Progenitor cell of endocrine pancreas (in vitro differentiated cells): ENCODE results near the gene TAF1A. TPM values are rescaled to one million over a fixed set of nuclear protein-coding genes. Genes with fewer than 3 reads are reported as not detected.
"Not testable (repeated sequence)": the region's sequence is repeated elsewhere in the genome, so short reads cannot be mapped to it uniquely, and the experiment has no call there.

Source experiments
- DNase-seq: peaks from one replicate; pipeline ENCODE4 v3.0.0; 2021; ENCODE audit warnings: low spot score; ENCODE audit not compliant: unreplicated experiment
- H3K27ac Mint-ChIP-seq: 2 replicates; pipeline ENCODE4 v1.8.0; 2021; ENCODE audit warnings: mild to moderate bottlenecking, moderate library complexity, mixed read lengths
- H3K27me3 Mint-ChIP-seq: 2 replicates; pipeline ENCODE4 v1.8.0; 2021; ENCODE audit warnings: mixed read lengths
- H3K36me3 Mint-ChIP-seq: 2 replicates; pipeline ENCODE4 v1.8.0; 2022; ENCODE audit warnings: mixed read lengths; ENCODE audit not compliant: insufficient read depth
- H3K4me1 Mint-ChIP-seq: 2 replicates; pipeline ENCODE4 v1.8.0; 2021; ENCODE audit warnings: low read depth, mixed read lengths
- H3K4me3 Mint-ChIP-seq: 2 replicates; pipeline ENCODE4 v1.8.0; 2021; ENCODE audit warnings: low read depth, mild to moderate bottlenecking, moderate library complexity, mixed read lengths
- H3K9me3 Mint-ChIP-seq: 2 replicates; pipeline ENCODE4 v1.8.0; 2021; ENCODE audit warnings: low read depth, mixed read lengths
- total RNA-seq: library from RNA; stranded (reverse); gene quantifications from 2 replicates; pipeline ENCODE4 v1.2.1, GENCODE V29; 2021
- TF ChIP-seq, protein P1 (sequence below): fragments of 200-600 bp; sonication (generic); IDR thresholded peaks from one replicate; pipeline ENCODE4 v1.5.0; 2021; ENCODE audit warnings: antibody characterized with exemption, mild to moderate bottlenecking; ENCODE audit not compliant: unreplicated experiment

TAF1A gene
- total RNA-seq, 1 donor from 2014 or later = 19.7 TPM

DNA sequence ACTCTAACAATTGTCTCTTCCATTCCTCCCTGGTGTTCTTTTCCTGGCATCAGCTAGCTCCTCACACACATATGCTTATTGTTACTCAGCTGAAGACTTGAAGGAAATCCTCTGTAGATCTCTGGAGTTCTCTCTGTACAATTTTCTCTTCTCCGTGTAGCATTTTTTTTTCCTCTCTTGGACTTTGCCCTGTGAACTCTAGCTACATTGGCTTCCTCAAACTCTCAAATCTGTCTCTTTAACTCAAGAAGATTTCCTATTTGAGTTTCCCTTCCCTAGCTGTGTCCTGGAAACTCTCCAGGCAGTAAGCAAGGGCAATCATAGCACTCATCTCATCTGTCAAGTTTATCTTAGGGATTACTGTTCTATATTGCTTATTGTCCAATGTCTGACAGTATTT, 23.9 kb upstream of the TAF1A start:
- H3K4me3 Mint-ChIP-seq = no peak overlapping the region
- no peak for DNase-seq
- peaks cover 5% of the 10 kb centered on the region for H3K4me1 Mint-ChIP-seq
- no peaks in the 10 kb centered on the region for H3K9me3 Mint-ChIP-seq
- H3K36me3 Mint-ChIP-seq = no peaks in the 10 kb centered on the region
- peaks cover 4% of the 10 kb centered on the region for H3K27me3 Mint-ChIP-seq
- TF ChIP-seq, protein P1, sequence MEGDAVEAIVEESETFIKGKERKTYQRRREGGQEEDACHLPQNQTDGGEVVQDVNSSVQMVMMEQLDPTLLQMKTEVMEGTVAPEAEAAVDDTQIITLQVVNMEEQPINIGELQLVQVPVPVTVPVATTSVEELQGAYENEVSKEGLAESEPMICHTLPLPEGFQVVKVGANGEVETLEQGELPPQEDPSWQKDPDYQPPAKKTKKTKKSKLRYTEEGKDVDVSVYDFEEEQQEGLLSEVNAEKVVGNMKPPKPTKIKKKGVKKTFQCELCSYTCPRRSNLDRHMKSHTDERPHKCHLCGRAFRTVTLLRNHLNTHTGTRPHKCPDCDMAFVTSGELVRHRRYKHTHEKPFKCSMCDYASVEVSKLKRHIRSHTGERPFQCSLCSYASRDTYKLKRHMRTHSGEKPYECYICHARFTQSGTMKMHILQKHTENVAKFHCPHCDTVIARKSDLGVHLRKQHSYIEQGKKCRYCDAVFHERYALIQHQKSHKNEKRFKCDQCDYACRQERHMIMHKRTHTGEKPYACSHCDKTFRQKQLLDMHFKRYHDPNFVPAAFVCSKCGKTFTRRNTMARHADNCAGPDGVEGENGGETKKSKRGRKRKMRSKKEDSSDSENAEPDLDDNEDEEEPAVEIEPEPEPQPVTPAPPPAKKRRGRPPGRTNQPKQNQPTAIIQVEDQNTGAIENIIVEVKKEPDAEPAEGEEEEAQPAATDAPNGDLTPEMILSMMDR = no peak
- no peak overlapping the region for H3K27ac Mint-ChIP-seq

GRCh38 chr1:222610728-222611127, 21.0 kb upstream of the TAF1A start:
- H3K4me3 Mint-ChIP-seq = no peak overlapping the region
- TF ChIP-seq, protein P1 = no peak
- peaks cover 4% of the 10 kb centered on the region for H3K27me3 Mint-ChIP-seq
- no peaks in the 10 kb centered on the region for H3K36me3 Mint-ChIP-seq
- no peak overlapping the region for H3K27ac Mint-ChIP-seq
- DNase-seq = no peak
- no peaks in the 10 kb centered on the region for H3K9me3 Mint-ChIP-seq
- H3K4me1 Mint-ChIP-seq = no peaks in the 10 kb centered on the region

DNA sequence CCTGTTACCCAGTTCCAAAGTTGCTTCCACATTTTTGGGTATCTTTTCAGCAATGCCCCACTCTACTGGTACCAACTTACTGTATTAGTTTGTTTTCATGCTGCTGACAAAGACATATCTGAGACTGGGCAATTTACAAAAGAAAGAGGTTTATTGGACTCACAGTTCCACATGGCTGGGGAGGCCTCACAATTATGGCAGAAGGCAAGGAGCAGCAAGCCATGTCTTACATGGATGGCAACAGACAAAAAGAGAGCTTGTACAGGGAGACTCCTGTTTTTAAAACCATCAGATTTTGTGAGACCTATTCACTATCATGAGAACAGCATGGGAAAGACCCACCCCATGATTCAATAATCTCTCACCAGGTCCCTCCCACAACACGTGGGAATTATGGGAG, 19.4 kb upstream of the TAF1A start:
- H3K4me1 Mint-ChIP-seq, H3K4me3 Mint-ChIP-seq, H3K9me3 Mint-ChIP-seq, DNase-seq, H3K36me3 Mint-ChIP-seq, H3K27me3 Mint-ChIP-seq, H3K27ac Mint-ChIP-seq: not testable (repeated sequence)

DNA sequence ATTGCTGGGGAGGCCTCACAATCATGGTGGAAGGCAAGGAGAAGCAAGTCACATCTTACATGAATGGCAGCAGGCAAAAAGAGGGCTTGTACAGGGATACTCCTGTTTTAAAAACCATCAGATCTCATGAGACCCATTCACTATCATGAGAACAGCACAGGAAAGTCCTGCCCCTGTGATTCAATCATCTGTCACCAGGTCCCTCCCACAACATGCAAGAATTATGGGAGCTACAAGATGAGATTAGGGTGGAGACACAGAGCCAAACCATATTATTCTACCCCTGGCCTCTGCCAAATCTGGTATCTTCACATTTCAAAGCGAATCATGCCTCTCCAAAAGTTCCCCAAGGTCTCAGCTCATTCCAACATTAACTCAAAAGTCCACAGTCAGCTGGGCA, 17.0 kb upstream of the TAF1A start:
- TF ChIP-seq, protein P1 = no peak
- no peak overlapping the region for H3K27ac Mint-ChIP-seq
- H3K9me3 Mint-ChIP-seq = no peaks in the 10 kb centered on the region
- no peak overlapping the region for H3K4me3 Mint-ChIP-seq
- no peaks in the 10 kb centered on the region for H3K4me1 Mint-ChIP-seq
- DNase-seq = no peak
- no peaks in the 10 kb centered on the region for H3K36me3 Mint-ChIP-seq
- H3K27me3 Mint-ChIP-seq = no peaks in the 10 kb centered on the region

- no peak overlapping the region for H3K4me3 Mint-ChIP-seq
- no peaks in the 10 kb centered on the region for H3K36me3 Mint-ChIP-seq
- no peaks in the 10 kb centered on the region for H3K4me1 Mint-ChIP-seq
- H3K27ac Mint-ChIP-seq = no peak overlapping the region
- H3K9me3 Mint-ChIP-seq = no peaks in the 10 kb centered on the region
- H3K27me3 Mint-ChIP-seq = no peaks in the 10 kb centered on the region
- DNase-seq = no peak
- TF ChIP-seq, protein P1 = no peak
These were observed 11.5 kb upstream of the TAF1A start for GRCh38 chr1:222601257-222601656.

GRCh38 chr1:222600281-222600680, 10.5 kb upstream of the TAF1A start:
- no peak overlapping the region for H3K4me3 Mint-ChIP-seq
- H3K4me1 Mint-ChIP-seq = no peaks in the 10 kb centered on the region
- peaks cover 3% of the 10 kb centered on the region for H3K9me3 Mint-ChIP-seq
- TF ChIP-seq, protein P1 = no peak
- no peak for DNase-seq
- no peaks in the 10 kb centered on the region for H3K27me3 Mint-ChIP-seq
- no peak overlapping the region for H3K27ac Mint-ChIP-seq
- H3K36me3 Mint-ChIP-seq = peaks cover 1% of the 10 kb centered on the region
